ENCODE data around the gene APBA2. TPM values are rescaled to one million over a fixed set of nuclear protein-coding genes. Genes with fewer than 3 reads are reported as not detected.

APBA2 gene
- total and polyA plus RNA-seq, 7 donors, result 0.06 to 0.36 (median 0.08) TPM; not detected in 2

DNA sequence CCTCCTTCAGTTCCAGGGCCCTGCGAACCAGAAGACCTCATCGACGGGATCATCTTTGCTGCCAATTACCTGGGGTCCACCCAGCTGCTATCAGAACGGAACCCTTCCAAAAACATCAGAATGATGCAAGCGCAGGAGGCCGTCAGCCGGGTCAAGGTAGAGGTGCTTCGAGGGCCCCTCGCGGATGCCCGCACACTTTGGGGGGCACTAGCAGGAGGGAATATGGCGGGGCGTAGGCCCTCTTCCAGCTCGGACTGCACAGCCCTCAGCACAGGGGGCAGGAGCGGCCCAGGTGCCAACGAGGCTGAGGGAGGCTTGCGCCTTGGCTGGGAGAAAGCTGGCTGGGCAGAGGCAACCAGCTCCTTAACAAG lies 207.3 kb downstream of the APBA2 start:
- no peak for DNase-seq
- TF ChIP-seq, protein P1, sequence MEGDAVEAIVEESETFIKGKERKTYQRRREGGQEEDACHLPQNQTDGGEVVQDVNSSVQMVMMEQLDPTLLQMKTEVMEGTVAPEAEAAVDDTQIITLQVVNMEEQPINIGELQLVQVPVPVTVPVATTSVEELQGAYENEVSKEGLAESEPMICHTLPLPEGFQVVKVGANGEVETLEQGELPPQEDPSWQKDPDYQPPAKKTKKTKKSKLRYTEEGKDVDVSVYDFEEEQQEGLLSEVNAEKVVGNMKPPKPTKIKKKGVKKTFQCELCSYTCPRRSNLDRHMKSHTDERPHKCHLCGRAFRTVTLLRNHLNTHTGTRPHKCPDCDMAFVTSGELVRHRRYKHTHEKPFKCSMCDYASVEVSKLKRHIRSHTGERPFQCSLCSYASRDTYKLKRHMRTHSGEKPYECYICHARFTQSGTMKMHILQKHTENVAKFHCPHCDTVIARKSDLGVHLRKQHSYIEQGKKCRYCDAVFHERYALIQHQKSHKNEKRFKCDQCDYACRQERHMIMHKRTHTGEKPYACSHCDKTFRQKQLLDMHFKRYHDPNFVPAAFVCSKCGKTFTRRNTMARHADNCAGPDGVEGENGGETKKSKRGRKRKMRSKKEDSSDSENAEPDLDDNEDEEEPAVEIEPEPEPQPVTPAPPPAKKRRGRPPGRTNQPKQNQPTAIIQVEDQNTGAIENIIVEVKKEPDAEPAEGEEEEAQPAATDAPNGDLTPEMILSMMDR (IDR thresholded peaks at IDR 0.05), result no peak
- Histone ChIP-seq H3K27me3 (ENCODE audit: insufficient read depth in 3 of 3, low read length in 2 of 3) (no peaks in the 10 kb centered on the region), H3K36me3 (ENCODE audit: insufficient read depth in 1 of 2, low read depth in 1 of 2) (no peaks in the 10 kb centered on the region), H3K4me1 (no peaks in the 10 kb centered on the region), H3K4me3 (no peak overlapping the region), H3K27ac (no peak overlapping the region), H3K9me3 (no peaks in the 10 kb centered on the region)
- ATAC-seq, result no peak
- intact Hi-C loops (cut with DNase I), result loop anchor here in 1 of 2 donors (5.0 kb wide), 1 partner anchor 41 kb away; no protein-coding TSS in a partner anchor
- WGBS, 3 donors, result 92 to 96% (median 93%) methylated on average over 17 of the region's 17 CpGs

- WGBS, 3 donors, result 77 to 88% (median 87%) methylated on average over 11 to 12 of the region's 12 CpGs
- TF ChIP-seq, protein P1 (IDR thresholded peaks at IDR 0.05), result no peak
- H3K36me3 ChIP-seq (ENCODE audit: insufficient read depth in 1 of 2, low read depth in 1 of 2), result no peaks in the 10 kb centered on the region
Observed at GRCh38 chr15:29093696-29094343, 208.0 kb downstream of the APBA2 start.

DNA sequence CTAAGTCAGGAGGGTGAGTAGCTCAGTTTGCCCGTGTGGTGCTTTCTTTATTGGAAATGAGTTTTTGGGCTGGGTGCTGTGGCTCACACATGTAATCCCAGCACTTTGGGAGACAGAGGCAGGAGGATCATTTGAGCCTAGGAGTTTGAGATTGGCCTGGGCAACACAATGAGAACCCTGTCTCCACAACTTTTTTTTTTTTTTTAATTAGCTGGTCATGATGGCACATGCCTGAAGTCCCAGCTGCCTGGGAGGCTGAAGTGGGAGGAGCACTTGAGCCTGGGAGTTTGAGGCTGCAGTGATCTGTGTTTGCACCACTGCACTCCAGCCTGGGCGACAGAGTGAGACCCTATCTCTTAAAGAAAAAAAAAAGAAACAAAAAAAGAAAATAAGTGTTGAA lies 208.9 kb downstream of the APBA2 start:
- Histone ChIP-seq H3K27me3 (ENCODE audit: insufficient read depth in 3 of 3, low read length in 2 of 3) (no peaks in the 10 kb centered on the region), H3K9me3 (no peaks in the 10 kb centered on the region), H3K36me3 (ENCODE audit: insufficient read depth in 1 of 2, low read depth in 1 of 2) (no peaks in the 10 kb centered on the region), H3K4me1 (no peaks in the 10 kb centered on the region), H3K27ac (no peak overlapping the region), H3K4me3 (no peak overlapping the region)
- TF ChIP-seq, protein P1 (IDR thresholded peaks at IDR 0.05), result no peak
- 66 to 79% (median 75%) methylated on average over 2 of the region's 2 CpGs for WGBS, 3 donors
- DNase-seq (no peak), ATAC-seq (no peak)
- intact Hi-C loops (cut with DNase I), result loop anchor here in 1 of 2 donors (5.0 kb wide), 1 partner anchor 42 kb away; no protein-coding TSS in a partner anchor

More at GRCh38 chr15:29093696-29094343, 208.0 kb downstream of the APBA2 start:
- H3K4me3 ChIP-seq, result no peak overlapping the region
- DNase-seq, result no peak
- no peaks in the 10 kb centered on the region for H3K4me1 ChIP-seq
- no peak for ATAC-seq
- H3K27me3 ChIP-seq (ENCODE audit: insufficient read depth in 3 of 3, low read length in 2 of 3), result no peaks in the 10 kb centered on the region
- intact Hi-C loops (cut with DNase I), result loop anchor here in 1 of 2 donors (5.0 kb wide), 1 partner anchor 42 kb away; no protein-coding TSS in a partner anchor
- no peak overlapping the region for H3K27ac ChIP-seq
- no peaks in the 10 kb centered on the region for H3K9me3 ChIP-seq

GRCh38 chr15:29095746-29096145 lies 210.0 kb downstream of the APBA2 start:
- H3K36me3 ChIP-seq (ENCODE audit: insufficient read depth in 1 of 2, low read depth in 1 of 2), result no peaks in the 10 kb centered on the region
- 87 to 94% (median 90%) methylated on average over 9 of the region's 9 CpGs for WGBS, 3 donors
- intact Hi-C loops (cut with DNase I), result no loop called here
- ATAC-seq, result no peak
- H3K4me3 ChIP-seq, result no peak overlapping the region
- H3K27ac ChIP-seq, result no peak overlapping the region
- TF ChIP-seq, protein P1 (IDR thresholded peaks at IDR 0.05), result no peak
- peaks cover 0 to 4% (median 0%) of the 10 kb centered on the region in 3 donors for H3K27me3 ChIP-seq (ENCODE audit: insufficient read depth in 3 of 3, low read length in 2 of 3)
- H3K9me3 ChIP-seq, result no peaks in the 10 kb centered on the region
- no peaks in the 10 kb centered on the region for H3K4me1 ChIP-seq
- DNase-seq, result no peak

Measured in psoas muscle (tissue), 8 donors.